NCI-H774 (cell line): ENCODE results near the gene HOXA3.
A peak's percentile ranks its signal among the peaks of the same experiment; 100 is the strongest.

Experiments
- DNase-seq: peaks from one replicate; lab custom pipeline; 2025; lab: John Stamatoyannopoulos, UW

The HOXA3 gene

GRCh38 chr7:27189295-27189996, 37.1 kb upstream of the HOXA3 start:
- no peak for DNase-seq

GRCh38 chr7:27188386-27189294, 36.3 kb upstream of the HOXA3 start:
- no peak for DNase-seq

GRCh38 chr7:27187475-27188385, 35.3 kb upstream of the HOXA3 start:
- no peak for DNase-seq

- DNase-seq, result no peak
Measured at GRCh38 chr7:27186668-27187474, 34.5 kb upstream of the HOXA3 start.

- no peak for DNase-seq
Measured at GRCh38 chr7:27185854-27186667, 33.7 kb upstream of the HOXA3 start.

- DNase-seq, result no peak
Measured at GRCh38 chr7:27185013-27185853, 32.9 kb upstream of the HOXA3 start, which contains the start of gene HOXA11. HOXA11 (minus strand) TSS chr7:27185232; CDS start chr7:27185144, 88 bp downstream.

- no peak for DNase-seq
Measured at GRCh38 chr7:27184337-27185012, 32.1 kb upstream of the HOXA3 start.

- peak; percentile 11 for DNase-seq
Measured at GRCh38 chr7:27183682-27184336, 31.4 kb upstream of the HOXA3 start.

- DNase-seq, result no peak
Measured at GRCh38 chr7:27182861-27183681, 30.7 kb upstream of the HOXA3 start.

- no peak for DNase-seq
Measured at GRCh38 chr7:27182285-27182841, 30.0 kb upstream of the HOXA3 start.

- no peak for DNase-seq
Measured at GRCh38 chr7:27181795-27182275, 29.5 kb upstream of the HOXA3 start.

GRCh38 chr7:27180431-27181420, 28.3 kb upstream of the HOXA3 start:
- no peak for DNase-seq

- DNase-seq, result no peak
Measured at GRCh38 chr7:27179503-27180430, 27.4 kb upstream of the HOXA3 start.

GRCh38 chr7:27179030-27179429, 26.6 kb upstream of the HOXA3 start:
- no peak for DNase-seq

GRCh38 chr7:27178366-27178765, 26.0 kb upstream of the HOXA3 start:
- DNase-seq, result no peak
